ENCODE results near the gene PACS2.

PACS2 gene

GRCh38 chr14:105411017-105411941 is 96.7 kb downstream of the PACS2 start:
- DNase-seq = peak; percentile 48 to 85 (median 68)

GRCh38 chr14:105411985-105412770 is 97.6 kb downstream of the PACS2 start:
- no peak for DNase-seq

- DNase-seq = no peak
These were observed 98.4 kb downstream of the PACS2 start for GRCh38 chr14:105412771-105413543.

DNA sequence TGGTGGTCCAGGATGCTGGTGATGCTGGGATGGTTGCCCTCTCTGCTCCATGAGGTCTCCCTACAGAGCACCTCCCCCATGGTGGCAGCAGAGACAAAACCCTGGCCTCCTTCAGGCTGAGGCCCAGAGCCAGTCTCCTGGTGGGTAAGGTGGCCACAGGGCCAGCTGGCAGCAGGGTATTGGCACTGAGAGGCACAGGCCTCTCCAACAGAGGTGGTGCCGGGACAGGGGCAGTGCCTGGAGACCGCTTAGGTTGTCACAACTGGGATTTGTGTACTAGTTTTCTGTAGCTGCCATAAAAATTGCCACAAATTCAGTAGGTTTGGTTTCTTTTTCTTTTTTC is 99.0 kb downstream of the PACS2 start:
- DNase-seq = no peak

- peak; percentile 69 to 87 (median 78) for DNase-seq
These were observed 100.2 kb downstream of the PACS2 start for GRCh38 chr14:105414456-105415371.

DNA sequence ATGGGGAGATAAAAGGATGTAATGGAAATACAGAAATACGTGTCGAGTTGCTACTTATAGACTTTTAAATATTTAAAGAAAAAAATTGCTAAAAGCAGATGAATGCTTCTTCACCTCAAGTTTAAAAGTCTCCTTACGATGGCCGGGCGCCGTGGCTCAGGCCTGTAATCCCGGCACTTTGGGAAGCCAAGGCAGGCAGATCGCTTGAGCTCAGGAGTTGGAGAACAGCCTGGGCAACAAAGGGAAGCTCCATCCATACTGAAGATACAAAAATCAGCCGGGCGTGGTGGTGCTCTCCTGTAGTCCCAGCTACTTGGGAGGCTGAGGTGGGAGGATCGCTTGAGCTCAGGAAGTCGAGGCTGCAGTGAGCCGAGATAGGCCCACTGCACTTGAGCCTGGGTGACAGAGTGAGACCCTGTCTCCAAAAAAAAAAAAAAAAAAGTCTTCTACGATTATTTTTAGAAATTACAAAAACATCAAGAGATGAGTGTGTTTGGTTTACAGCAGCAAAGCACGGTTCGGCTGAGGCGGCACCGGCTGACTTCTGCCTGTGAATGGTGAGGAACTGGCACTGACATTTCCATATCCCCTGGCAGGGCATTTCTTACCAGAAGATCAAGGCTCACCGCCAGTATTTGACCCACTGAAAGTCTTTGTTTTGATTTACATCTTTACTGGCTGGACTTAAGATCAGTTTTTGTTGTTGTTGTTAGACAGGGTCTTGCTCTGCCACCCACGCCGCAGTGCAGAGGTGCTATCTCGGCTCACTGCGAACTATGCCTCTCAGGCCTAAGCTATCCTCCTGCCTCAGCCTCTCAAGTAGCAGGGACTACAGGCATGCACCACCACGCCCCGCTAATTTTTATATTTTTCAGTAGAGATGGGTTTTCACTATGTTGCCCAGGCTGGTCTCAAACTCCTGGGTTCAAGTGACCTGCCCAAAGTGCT is 101.2 kb downstream of the PACS2 start:
- DNase-seq = no peak

DNA sequence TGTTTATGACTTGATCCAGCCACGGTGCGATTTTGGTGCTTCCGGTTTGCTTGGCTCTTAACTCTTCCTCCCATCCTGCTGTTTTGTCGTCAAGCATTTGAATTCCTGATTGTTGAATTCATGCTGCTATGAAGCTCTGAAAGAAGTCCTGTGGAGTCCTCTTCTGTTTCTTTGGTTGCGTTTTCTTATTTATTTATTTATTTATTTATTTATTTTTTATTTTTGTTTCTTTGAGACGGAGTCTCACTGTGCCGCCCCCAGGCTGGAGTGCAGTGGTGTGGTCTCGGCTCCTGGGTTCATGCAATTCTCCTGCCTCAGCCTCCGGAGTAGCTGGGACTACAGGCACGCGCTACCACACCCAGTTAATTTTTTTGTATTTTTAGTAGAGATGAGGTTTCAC is 102.1 kb downstream of the PACS2 start:
- DNase-seq = no peak

DNA sequence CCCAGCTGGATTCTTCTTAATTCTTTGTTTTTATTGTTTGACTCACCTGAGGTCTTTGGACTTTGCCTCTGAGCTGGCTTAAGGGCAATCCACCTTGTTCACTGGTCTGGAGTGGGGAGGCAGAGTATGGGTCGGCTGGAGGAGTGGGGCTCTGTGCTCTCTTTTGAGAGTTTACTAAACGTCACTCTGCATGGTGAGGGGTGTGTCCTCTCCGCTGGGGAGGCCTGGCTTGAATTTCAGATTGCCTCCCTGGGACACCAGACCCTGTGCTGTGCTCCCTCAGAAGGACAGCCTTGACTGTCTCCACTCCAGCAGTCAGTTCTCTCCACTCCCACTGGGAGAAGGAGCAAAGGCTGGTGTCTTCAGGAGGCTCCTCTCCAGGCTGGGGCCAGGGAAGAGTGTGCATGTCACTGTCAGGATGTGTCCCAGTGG is 103.2 kb downstream of the PACS2 start:
- DNase-seq = no peak

GRCh38 chr14:105418269-105419194 is 104.0 kb downstream of the PACS2 start:
- DNase-seq = no peak

GRCh38 chr14:105419195-105420091 is 104.9 kb downstream of the PACS2 start, which contains the start of gene MTA1:
TSS of gene MTA1 (plus strand) at chr14:105419827. CDS start at chr14:105420036, 209 bp downstream.
- peak; percentile 40 to 86 (median 72) for DNase-seq

DNA sequence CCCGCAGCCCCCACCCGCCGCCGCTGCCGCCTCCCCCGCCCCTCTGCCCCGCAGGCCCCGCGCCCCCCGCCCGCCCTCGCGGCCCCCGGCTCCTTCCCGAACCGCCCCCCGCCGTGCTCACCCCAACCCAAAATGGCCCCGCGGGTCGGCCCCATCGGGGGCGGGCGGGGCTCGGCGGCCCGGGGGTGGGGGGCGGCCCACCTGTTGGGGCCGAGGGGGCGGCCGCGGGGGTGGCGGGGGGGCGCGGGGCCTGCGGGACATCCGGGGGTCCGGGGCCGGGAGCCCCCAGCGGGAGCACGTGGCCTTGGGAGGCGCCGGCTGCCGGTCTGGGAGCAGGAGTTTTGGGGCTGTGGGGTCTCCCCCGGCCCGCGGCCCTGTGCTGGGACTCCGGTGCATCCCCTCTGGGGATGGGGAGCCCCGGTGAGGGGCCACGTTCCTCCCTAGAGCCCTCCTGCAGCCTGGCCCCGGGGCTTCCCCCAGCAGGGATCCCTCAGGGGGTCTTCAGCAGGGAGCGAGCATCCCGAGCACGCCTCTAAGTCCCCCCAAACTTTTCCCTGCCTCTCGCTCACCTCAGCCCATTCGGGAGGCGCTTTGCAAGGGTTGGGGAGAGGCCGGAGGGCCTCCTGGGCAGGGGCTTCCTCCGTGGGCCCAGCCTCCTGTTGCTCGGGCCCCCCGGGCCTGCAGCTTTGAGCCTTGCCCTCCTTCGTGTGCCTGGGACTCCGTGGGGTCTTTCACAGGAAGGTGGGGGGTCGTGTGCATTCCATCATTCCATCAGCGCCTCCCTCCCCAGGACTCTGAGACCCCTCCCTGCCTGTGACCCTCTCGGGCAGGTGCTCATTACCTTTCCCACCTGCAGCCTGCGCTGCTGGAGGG is 105.8 kb downstream of the PACS2 start:
- DNase-seq = no peak

GRCh38 chr14:105420974-105421674 is 106.6 kb downstream of the PACS2 start:
- DNase-seq = no peak

DNA sequence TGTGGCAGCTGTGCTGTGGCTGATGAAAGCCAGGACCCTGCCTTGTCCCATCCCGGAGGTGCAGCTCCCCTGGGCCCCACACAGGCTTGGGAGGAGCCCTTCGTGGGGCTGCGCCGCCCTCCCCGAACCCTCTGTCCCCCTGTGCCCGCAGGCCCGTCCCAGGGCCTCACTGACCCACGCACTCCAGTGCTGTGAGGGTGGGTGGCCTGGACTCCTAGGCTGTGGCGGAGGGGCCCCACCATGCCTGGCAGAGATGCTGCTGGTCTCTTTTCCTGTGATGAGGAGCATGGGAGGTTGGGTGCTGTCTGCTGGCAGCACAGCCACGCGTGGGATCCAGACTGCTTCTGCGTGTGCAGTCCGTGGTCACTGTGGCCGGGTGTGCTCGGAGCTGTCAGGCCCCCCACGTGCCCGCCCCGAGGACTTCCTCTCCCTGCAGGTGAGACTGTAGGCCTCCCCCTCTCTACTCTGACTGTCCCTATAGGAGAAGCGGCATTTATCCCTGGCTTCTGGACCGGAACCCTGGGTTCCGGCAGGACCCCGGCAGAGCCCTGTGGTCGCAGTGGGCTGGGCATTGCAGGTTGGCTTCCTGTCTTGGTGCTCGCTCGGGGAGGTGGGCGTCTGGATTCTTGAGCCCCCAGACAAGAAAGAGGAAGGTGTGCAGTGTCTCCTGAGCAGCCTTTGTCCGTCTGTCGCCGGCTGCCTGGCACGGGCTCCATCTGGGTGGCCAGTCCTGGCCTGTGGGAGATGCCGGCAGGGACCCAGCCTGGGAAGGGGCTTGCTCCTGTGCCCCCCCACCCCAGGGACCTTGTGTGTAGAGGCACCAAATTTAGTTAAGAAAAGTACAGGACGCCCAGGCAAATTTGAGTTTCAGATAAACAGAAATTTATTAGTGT is 107.4 kb downstream of the PACS2 start:
- DNase-seq = peak in 1 of 4 experiments; percentile 20

GRCh38 chr14:105422695-105423487 is 108.3 kb downstream of the PACS2 start:
- no peak for DNase-seq
